ENCODE results near the gene RPL7A. TPM values are rescaled to one million over a fixed set of nuclear protein-coding genes. Genes with fewer than 3 reads are reported as not detected.

The RPL7A gene
- total and polyA plus RNA-seq, 2 donors from 2014 or later: 1,502 to 2,097 TPM

GRCh38 chr9:133378408-133378962 is 30.5 kb downstream of the RPL7A start:
- peaks cover 0 to 4% (median 3%) of the 10 kb centered on the region in 3 donors for H3K9me3 ChIP-seq (ENCODE audit: control insufficient read depth in 2 of 3, insufficient read depth in 1 of 3, low read length in 3 of 3)
- intact Hi-C loops (cut with DNase I): no loop called here
- no peaks in the 10 kb centered on the region for H3K27me3 ChIP-seq (ENCODE audit: control insufficient read depth, insufficient read depth, low read length)
- DNase-seq (no peak), FAIRE-seq (no peak)
- peaks cover 0 to 3% (median 0%) of the 10 kb centered on the region in 3 donors for H3K36me3 ChIP-seq (ENCODE audit: control insufficient read depth in 2 of 3, insufficient read depth in 3 of 3, low read length in 3 of 3)
- TF ChIP-seq CTCF (IDR thresholded peaks at IDR 0.05; ENCODE audit: borderline replicate concordance, extremely low read depth, insufficient read depth): no peak
- H3K4me3 ChIP-seq (ENCODE audit: low read length in 3 of 3): no peak overlapping the region
- no peaks in the 10 kb centered on the region for H3K4me1 ChIP-seq (ENCODE audit: control insufficient read depth in 2 of 3, insufficient read depth in 2 of 3, low read depth in 1 of 3, low read length in 3 of 3)
- no peak overlapping the region for H3K27ac ChIP-seq (ENCODE audit: low read depth in 2 of 2, low read length in 2 of 2)
- H3K9ac ChIP-seq (ENCODE audit: low read length in 3 of 3): no peak overlapping the region

GRCh38 chr9:133379153-133380086 is 31.4 kb downstream of the RPL7A start:
- FAIRE-seq: no peak
- H3K9ac ChIP-seq (ENCODE audit: low read length in 3 of 3): no peak overlapping the region
- intact Hi-C loops (cut with DNase I): no loop called here
- H3K9me3 ChIP-seq (ENCODE audit: control insufficient read depth in 2 of 3, insufficient read depth in 1 of 3, low read length in 3 of 3): peaks cover 0 to 4% (median 3%) of the 10 kb centered on the region in 3 donors
- H3K27ac ChIP-seq (ENCODE audit: low read depth in 2 of 2, low read length in 2 of 2): no peak overlapping the region
- H3K36me3 ChIP-seq (ENCODE audit: control insufficient read depth in 2 of 3, insufficient read depth in 3 of 3, low read length in 3 of 3): peaks cover 0 to 3% (median 0%) of the 10 kb centered on the region in 3 donors
- no peak for DNase-seq
- no peaks in the 10 kb centered on the region for H3K4me1 ChIP-seq (ENCODE audit: control insufficient read depth in 2 of 3, insufficient read depth in 2 of 3, low read depth in 1 of 3, low read length in 3 of 3)
- H3K4me3 ChIP-seq (ENCODE audit: low read length in 3 of 3): no peak overlapping the region
- TF ChIP-seq CTCF (IDR thresholded peaks at IDR 0.05; ENCODE audit: borderline replicate concordance, extremely low read depth, insufficient read depth): no peak
- H3K27me3 ChIP-seq (ENCODE audit: control insufficient read depth, insufficient read depth, low read length): no peaks in the 10 kb centered on the region

GRCh38 chr9:133380734-133381133 is 32.7 kb downstream of the RPL7A start:
- no peak overlapping the region for H3K4me3 ChIP-seq (ENCODE audit: low read length in 3 of 3)
- FAIRE-seq (no peak), DNase-seq (no peak)
- no peaks in the 10 kb centered on the region for H3K27me3 ChIP-seq (ENCODE audit: control insufficient read depth, insufficient read depth, low read length)
- peaks cover 0 to 4% (median 3%) of the 10 kb centered on the region in 3 donors for H3K9me3 ChIP-seq (ENCODE audit: control insufficient read depth in 2 of 3, insufficient read depth in 1 of 3, low read length in 3 of 3)
- peaks cover 0 to 3% (median 0%) of the 10 kb centered on the region in 3 donors for H3K36me3 ChIP-seq (ENCODE audit: control insufficient read depth in 2 of 3, insufficient read depth in 3 of 3, low read length in 3 of 3)
- no peaks in the 10 kb centered on the region for H3K4me1 ChIP-seq (ENCODE audit: control insufficient read depth in 2 of 3, insufficient read depth in 2 of 3, low read depth in 1 of 3, low read length in 3 of 3)
- TF ChIP-seq CTCF (IDR thresholded peaks at IDR 0.05; ENCODE audit: borderline replicate concordance, extremely low read depth, insufficient read depth): no peak
- H3K27ac ChIP-seq (ENCODE audit: low read depth in 2 of 2, low read length in 2 of 2): no peak overlapping the region
- H3K9ac ChIP-seq (ENCODE audit: low read length in 3 of 3): no peak overlapping the region
- intact Hi-C loops (cut with DNase I): no loop called here

Measured in kidney (tissue), 14 donors.